ENCODE results near the gene CENPH. TPM values are rescaled to one million over a fixed set of nuclear protein-coding genes. Genes with fewer than 3 reads are reported as not detected.
A peak's percentile ranks its signal among the peaks of the same experiment; 100 is the strongest.

CENPH gene
- total RNA-seq, 1 donor, result 4.7 TPM

GRCh38 chr5:69184621-69185020 is 4.8 kb upstream of the CENPH start:
- TF ChIP-seq CTCF (IDR thresholded peaks at IDR 0.05; ENCODE audit: extremely low read depth, low read depth, low read length), result no peak
- H3K27ac ChIP-seq (ENCODE audit: low read depth, low read length), result no peak overlapping the region
- no peak overlapping the region for H2AFZ ChIP-seq (ENCODE audit: low read length)
- H3K4me3 ChIP-seq (ENCODE audit: insufficient read depth, low read length), result no peak overlapping the region
- H3K4me1 ChIP-seq (ENCODE audit: insufficient read depth, low read length), result peaks cover 5% of the 10 kb centered on the region
- H3K9me3 ChIP-seq (ENCODE audit: low read depth, low read length), result no peaks in the 10 kb centered on the region
- no peaks in the 10 kb centered on the region for H3K27me3 ChIP-seq (ENCODE audit: insufficient read depth, low read length)
- no peaks in the 10 kb centered on the region for H4K20me1 ChIP-seq (ENCODE audit: insufficient read depth, low read length)
- no peak overlapping the region for H3K4me2 ChIP-seq (ENCODE audit: insufficient read depth, low read length)
- DNase-seq (ENCODE audit: insufficient read length, low spot score, missing footprints), result no peak
- no peaks in the 10 kb centered on the region for H3K36me3 ChIP-seq (ENCODE audit: insufficient read depth, low read length)
- peaks cover 6% of the 10 kb centered on the region for H3K79me2 ChIP-seq (ENCODE audit: insufficient read depth, low read length)

- no peaks in the 10 kb centered on the region for H3K27me3 ChIP-seq (ENCODE audit: insufficient read depth, low read length)
- H2AFZ ChIP-seq (ENCODE audit: low read length), result no peak overlapping the region
- H3K4me1 ChIP-seq (ENCODE audit: insufficient read depth, low read length), result peaks cover 12% of the 10 kb centered on the region
- H3K27ac ChIP-seq (ENCODE audit: low read depth, low read length), result no peak overlapping the region
- no peaks in the 10 kb centered on the region for H3K9me3 ChIP-seq (ENCODE audit: low read depth, low read length)
- no peak overlapping the region for H3K4me3 ChIP-seq (ENCODE audit: insufficient read depth, low read length)
- no peak for DNase-seq (ENCODE audit: insufficient read length, low spot score, missing footprints)
- no peaks in the 10 kb centered on the region for H4K20me1 ChIP-seq (ENCODE audit: insufficient read depth, low read length)
- no peak for TF ChIP-seq CTCF (IDR thresholded peaks at IDR 0.05; ENCODE audit: extremely low read depth, low read depth, low read length)
- H3K79me2 ChIP-seq (ENCODE audit: insufficient read depth, low read length), result peaks cover 6% of the 10 kb centered on the region
- no peaks in the 10 kb centered on the region for H3K36me3 ChIP-seq (ENCODE audit: insufficient read depth, low read length)
- no peak overlapping the region for H3K4me2 ChIP-seq (ENCODE audit: insufficient read depth, low read length)
These were observed 2.0 kb upstream of the CENPH start for GRCh38 chr5:69187342-69187741.

GRCh38 chr5:69188811-69189161 is 597 bp upstream of the CENPH start:
- Histone ChIP-seq H3K4me2 (ENCODE audit: insufficient read depth, low read length) (peak overlapping the region; percentile 96), H3K4me1 (ENCODE audit: insufficient read depth, low read length) (peaks cover 12% of the 10 kb centered on the region), H3K9me3 (ENCODE audit: low read depth, low read length) (no peaks in the 10 kb centered on the region), H3K27ac (ENCODE audit: low read depth, low read length) (peak overlapping the region; percentile 91), H3K79me2 (ENCODE audit: insufficient read depth, low read length) (peaks cover 6% of the 10 kb centered on the region), H3K36me3 (ENCODE audit: insufficient read depth, low read length) (no peaks in the 10 kb centered on the region), H3K4me3 (ENCODE audit: insufficient read depth, low read length) (peak overlapping the region; percentile 87), H2AFZ (ENCODE audit: low read length) (peak overlapping the region; percentile 99), H4K20me1 (ENCODE audit: insufficient read depth, low read length) (no peaks in the 10 kb centered on the region), H3K27me3 (ENCODE audit: insufficient read depth, low read length) (no peaks in the 10 kb centered on the region)
- TF ChIP-seq CTCF (IDR thresholded peaks at IDR 0.05; ENCODE audit: extremely low read depth, low read depth, low read length), result no peak
- no peak for DNase-seq (ENCODE audit: insufficient read length, low spot score, missing footprints)

GRCh38 chr5:69202497-69202896 is 13.1 kb downstream of the CENPH start:
- Histone ChIP-seq H3K27me3 (ENCODE audit: insufficient read depth, low read length) (no peaks in the 10 kb centered on the region), H3K27ac (ENCODE audit: low read depth, low read length) (no peak overlapping the region), H3K4me1 (ENCODE audit: insufficient read depth, low read length) (no peaks in the 10 kb centered on the region), H2AFZ (ENCODE audit: low read length) (no peak overlapping the region), H3K4me2 (ENCODE audit: insufficient read depth, low read length) (no peak overlapping the region), H3K9me3 (ENCODE audit: low read depth, low read length) (no peaks in the 10 kb centered on the region), H3K36me3 (ENCODE audit: insufficient read depth, low read length) (peaks cover 3% of the 10 kb centered on the region), H4K20me1 (ENCODE audit: insufficient read depth, low read length) (no peaks in the 10 kb centered on the region), H3K79me2 (ENCODE audit: insufficient read depth, low read length) (no peaks in the 10 kb centered on the region), H3K4me3 (ENCODE audit: insufficient read depth, low read length) (no peak overlapping the region)
- no peak for DNase-seq (ENCODE audit: insufficient read length, low spot score, missing footprints)
- no peak for TF ChIP-seq CTCF (IDR thresholded peaks at IDR 0.05; ENCODE audit: extremely low read depth, low read depth, low read length)
